RPMI8226 (cell line): ENCODE measurements around the gene CHTOP.
"Not testable (repeated sequence)": the region's sequence is repeated elsewhere in the genome, so short reads cannot be mapped to it uniquely, and the experiment has no call there.

Experiments used
- DNase-seq: peaks from one replicate; pipeline ENCODE4 v3.0.0-alpha.2; 2015

The CHTOP gene

GRCh38 chr1:153635872-153636271 is 2.0 kb downstream of the CHTOP start:
- DNase-seq, result no peak

DNA sequence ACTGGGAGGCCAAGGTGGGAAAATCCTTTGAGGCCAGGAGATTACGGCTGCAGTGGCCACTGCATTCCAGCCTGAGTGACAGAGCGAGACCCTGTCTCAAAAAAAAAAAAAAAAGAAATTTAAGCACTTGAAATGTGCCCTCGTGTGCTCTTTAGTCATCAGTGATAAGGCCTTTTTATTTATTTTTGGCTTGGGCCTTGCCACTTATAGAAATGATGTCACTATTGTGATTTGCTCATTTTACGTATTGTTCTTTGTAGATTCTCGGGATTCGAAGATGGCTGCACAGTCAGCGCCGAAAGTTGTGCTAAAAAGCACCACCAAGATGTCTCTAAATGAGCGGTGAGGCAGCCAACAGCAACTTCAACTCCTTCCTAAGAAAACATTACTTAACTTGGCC is 2.4 kb downstream of the CHTOP start:
- DNase-seq, result no peak

DNA sequence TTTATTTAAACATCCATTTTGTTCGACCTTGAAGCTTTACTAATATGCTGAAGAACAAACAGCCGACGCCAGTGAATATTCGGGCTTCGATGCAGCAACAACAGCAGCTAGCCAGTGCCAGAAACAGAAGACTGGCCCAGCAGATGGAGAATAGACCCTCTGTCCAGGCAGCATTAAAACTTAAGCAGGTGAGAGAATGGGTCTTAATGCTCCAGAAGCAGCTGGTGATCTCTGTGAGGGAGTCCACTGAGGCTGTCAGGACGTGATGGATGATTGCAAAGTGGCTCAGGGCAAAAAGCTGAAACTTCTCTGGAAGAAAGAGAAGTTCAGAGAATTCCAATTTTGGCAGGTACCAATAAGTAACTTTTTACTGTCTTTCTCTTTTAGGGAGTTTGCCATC is 4.4 kb downstream of the CHTOP start:
- no peak for DNase-seq

DNA sequence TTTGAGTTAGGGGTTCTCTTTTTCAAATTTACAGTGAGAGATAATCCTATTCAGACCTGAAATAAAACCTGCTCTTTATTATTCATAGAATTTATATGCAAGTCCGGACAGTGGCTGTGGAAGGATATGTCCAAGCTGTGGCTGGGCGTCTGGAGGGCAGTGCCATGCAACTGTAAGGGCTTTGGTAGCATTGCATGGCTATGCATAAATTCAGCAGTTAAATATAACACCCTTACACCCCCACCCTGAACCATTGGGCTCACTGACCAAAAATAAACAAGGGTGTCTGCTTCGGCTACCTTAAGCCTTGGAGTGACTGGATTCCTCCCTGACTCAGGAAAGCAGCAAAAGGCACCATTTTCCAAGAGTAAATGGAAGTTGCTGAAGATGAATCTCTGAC is 5.4 kb downstream of the CHTOP start:
- DNase-seq, result no peak

GRCh38 chr1:153640213-153640612 is 6.3 kb downstream of the CHTOP start:
- not testable (repeated sequence) for DNase-seq

- no peak for DNase-seq
Measured at GRCh38 chr1:153640861-153641260, 7.0 kb downstream of the CHTOP start.

DNA sequence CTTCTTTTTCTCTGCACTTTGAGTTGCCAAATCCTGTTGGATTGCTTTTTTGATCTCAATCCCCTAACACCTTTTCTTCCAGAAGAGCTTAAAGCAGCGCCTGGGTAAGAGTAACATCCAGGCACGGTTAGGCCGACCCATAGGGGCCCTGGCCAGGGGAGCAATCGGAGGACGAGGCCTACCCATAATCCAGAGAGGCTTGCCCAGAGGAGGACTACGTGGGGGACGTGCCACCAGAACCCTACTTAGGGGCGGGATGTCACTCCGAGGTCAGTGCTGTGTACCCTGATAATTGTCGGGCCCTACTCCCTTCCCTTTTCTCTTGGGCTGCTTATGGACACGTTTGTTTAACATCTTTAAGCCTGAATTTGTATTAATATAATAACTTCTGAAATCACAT is 8.3 kb downstream of the CHTOP start:
- no peak for DNase-seq

DNA sequence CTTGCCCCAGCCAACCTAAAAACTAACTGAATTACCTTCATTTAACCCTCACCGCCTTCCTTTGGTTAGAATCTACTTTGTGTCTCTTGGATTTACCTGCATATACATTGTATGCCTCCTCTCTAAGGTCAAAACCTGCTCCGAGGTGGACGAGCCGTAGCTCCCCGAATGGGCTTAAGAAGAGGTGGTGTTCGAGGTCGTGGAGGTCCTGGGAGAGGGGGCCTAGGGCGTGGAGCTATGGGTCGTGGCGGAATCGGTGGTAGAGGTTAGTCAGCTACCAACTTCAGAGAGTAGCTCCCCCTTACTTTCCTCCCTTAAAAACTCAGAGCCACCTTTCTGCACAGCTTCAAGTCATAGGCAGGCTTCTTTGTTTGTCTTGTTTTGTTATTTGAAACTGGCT is 9.2 kb downstream of the CHTOP start:
- no peak for DNase-seq

DNA sequence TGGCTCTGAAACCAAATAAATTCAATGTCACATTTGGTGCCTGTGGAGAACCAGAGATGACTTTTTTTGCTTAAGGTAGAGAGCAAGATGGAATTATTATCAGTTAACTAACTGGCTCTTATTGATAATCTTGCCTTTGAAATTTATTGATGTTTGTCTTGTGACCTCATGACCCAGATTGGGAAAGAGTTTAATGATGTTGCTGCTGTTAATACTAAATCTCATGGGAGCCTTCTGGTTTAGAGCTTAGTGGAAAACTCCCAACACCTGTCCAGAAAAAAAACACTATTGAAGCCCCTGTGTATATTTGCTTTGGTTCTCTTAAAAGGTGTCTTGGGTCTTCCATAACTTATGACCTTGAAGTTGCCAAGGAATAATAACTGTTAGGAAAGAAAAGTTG is 9.9 kb downstream of the CHTOP start:
- DNase-seq, result no peak

DNA sequence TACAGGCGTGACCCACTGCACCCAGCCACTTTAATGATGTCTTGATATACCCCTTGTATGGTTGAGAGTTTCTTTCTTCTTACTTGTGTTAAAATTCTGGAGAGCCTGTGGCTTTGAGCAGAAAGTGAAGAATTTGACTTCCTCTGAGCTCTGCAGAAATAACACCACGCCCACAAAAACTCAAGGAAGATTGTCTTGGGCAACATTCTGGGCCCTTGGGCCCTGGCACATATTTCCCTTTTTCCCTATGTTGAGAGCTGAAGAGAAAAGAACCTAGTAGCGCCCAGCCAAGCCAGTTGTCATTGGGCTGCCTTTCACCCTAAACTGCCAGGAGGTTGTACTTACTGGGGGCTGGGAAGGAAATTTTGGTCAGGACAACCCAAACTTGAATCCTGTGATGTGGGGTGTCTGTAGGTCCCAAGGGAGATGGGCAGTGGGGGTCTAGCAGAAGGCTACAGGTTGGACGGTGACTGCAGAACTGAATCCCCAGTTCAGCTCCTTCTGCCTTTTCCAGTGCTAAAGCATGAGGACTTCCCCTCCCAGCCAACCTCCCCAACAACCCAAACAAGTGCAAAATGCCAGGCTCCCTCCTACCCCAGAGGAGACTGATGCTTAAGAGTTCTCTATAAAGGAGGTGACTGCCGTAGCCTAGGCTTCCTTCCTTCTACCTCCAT is 12.9 kb downstream of the CHTOP start:
- no peak for DNase-seq

- DNase-seq, result no peak
Measured at GRCh38 chr1:153647346-153647714, 13.5 kb downstream of the CHTOP start.

DNA sequence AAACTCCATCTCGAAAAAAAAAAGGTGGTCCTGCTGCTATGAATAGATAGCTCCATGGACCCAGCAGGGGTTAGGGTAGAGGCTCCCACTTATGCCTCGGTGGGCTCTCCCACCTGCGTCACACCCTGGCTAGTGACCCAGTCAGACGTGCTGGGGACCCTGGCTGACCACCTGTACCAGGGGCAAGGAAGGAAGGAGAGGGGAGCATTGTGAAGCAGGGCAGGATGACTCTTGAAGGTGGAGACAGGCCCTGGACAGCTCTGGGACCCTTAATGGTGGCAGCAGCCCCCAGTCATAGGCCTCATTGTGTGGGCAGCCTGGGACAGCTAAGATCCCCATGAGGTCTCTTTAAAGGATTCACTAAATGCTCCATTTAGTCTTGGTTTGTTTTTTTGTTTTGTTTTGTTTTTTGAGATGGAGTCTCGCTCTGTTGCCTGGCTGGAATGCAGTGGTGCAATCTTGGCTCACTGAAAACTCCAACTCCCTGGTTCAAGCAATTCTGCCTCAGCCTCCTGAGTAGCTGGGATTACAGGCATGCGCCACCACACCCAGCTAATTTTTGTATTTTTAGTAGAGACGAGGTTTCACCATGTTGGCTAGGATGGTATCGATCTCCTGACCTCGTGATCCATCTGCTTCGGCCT is 14.3 kb downstream of the CHTOP start:
- no peak for DNase-seq

DNA sequence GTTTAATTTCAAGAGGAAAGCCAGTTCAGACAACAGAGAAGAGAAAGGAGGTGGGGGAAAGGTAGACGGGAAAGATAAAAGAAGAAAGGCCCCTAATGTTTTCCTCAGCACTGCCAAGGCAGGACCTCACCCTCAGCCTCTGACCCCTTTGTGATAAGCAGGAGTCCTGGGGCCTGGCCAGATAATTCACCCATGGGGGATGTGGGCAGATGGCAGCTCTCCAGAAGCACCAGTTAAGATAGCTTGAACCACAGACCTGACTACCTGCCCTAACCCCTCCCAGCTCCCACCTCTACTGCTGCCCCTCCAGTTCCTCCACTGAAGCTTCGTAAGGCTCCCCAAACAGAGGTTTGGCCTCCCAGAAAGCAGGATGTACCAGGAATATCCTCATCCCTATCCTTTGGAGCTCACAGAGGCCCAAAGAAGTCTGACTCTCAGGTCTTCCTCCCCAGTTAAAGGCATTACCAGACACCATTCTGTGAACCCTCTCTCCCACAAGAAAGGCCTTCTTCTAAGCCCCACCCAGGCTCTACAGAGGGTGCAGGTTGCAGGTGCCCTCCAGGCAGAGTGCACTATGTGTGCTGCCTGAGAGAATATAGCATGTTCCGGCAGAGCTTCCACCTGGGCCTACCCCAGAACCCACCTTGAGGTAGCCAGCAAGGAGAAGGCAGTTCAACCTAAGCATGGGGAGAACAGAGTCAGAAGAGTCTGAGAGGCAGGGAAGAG is 15.4 kb downstream of the CHTOP start:
- peak; percentile 69 for DNase-seq

GRCh38 chr1:153649863-153650235 is 16.0 kb downstream of the CHTOP start:
- peak; percentile 86 for DNase-seq

GRCh38 chr1:153651771-153652170 is 17.9 kb downstream of the CHTOP start:
- peak; percentile 84 for DNase-seq

- DNase-seq, result no peak
Measured at GRCh38 chr1:153652805-153653500, 19.1 kb downstream of the CHTOP start.

GRCh38 chr1:153655333-153655732 is 21.5 kb downstream of the CHTOP start:
- DNase-seq, result no peak

- peak; percentile 97 for DNase-seq
Measured at GRCh38 chr1:153658400-153659174, 24.7 kb downstream of the CHTOP start, which contains the start of gene SNAPIN. TSS of gene SNAPIN (plus strand) at chr1:153658703. CDS start at chr1:153658744, 41 bp downstream.

GRCh38 chr1:153659175-153659534 is 25.3 kb downstream of the CHTOP start:
- DNase-seq, result no peak

- DNase-seq, result no peak
Measured at GRCh38 chr1:153659656-153660055, 25.8 kb downstream of the CHTOP start.

DNA sequence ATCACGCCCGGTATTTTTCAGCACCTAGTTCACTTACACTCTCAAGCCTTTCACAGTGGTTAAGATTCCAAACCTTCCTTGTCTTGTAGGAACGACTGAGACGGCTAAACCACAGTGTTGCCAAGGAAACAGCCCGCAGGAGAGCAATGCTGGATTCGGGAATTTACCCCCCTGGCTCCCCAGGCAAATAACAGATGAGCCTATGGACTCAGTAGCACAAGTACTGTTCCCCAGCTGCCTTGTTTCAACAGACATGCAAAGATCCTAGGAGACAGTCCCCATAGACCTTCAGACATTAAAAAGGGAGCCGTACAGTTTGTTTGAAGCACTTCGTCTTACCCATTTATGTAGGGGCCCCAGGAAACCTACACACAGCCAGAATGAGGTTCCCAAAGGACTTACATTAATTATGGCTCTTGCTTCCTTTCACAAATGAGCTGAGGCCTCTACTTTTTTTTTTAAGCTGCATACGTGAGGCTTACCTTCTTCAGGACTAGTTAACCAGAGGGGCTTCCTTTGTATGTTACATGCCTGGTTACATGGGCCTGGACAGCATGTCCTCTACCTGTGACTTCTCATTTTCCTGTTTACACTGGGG is 27.3 kb downstream of the CHTOP start:
- DNase-seq, result no peak

GRCh38 chr1:153662269-153662668 is 28.4 kb downstream of the CHTOP start:
- no peak for DNase-seq
